Heart right ventricle (tissue), 16 donors: Measurements from ENCODE around the gene GTPBP6. TPM values are rescaled to one million over a fixed set of nuclear protein-coding genes. Genes with fewer than 3 reads are reported as not detected.

Experiments used
- ATAC-seq, 8 donors: fragments of 200-7000 bp; cut with Tn5 transposase; one replicate each; pipeline ENCODE4 v1.9.1; 2020; ENCODE audit warnings: mild to moderate bottlenecking in 8 of 8, moderate library complexity in 8 of 8, moderate number of reproducible peaks in 1 of 8
- DNase-seq, 2 donors: peaks; one replicate each; pipeline ENCODE4 v3.0.0-alpha.2; 2020
- H3K27ac ChIP-seq, 10 donors: fragments of 200-600 bp; sonication (generic) in 2 of 10; one replicate each; pipeline versions ENCODE4 v1.5.0 to v1.8.0; 2020 to 2022; ENCODE audit warnings: mild to moderate bottlenecking in 3 of 10
- H3K27me3 ChIP-seq, 7 donors: fragments of 200-600 bp; one replicate each; pipeline ENCODE4 v1.8.0; 2021 to 2022; ENCODE audit warnings: mild to moderate bottlenecking in 2 of 7
- H3K36me3 ChIP-seq, 9 donors: fragments of 200-600 bp; sonication (generic) in 1 of 9; one replicate each; pipeline versions ENCODE4 v1.5.0 to v1.8.0; 2020 to 2022; ENCODE audit warnings: mild to moderate bottlenecking in 2 of 9
- H3K4me1 ChIP-seq, 9 donors: fragments of 200-600 bp; sonication (generic) in 1 of 9; one replicate each; pipeline versions ENCODE4 v1.5.0 to v1.8.0; 2020 to 2022; ENCODE audit warnings: mild to moderate bottlenecking in 4 of 9
- H3K4me3 ChIP-seq, 10 donors: fragments of 200-600 bp; sonication (generic) in 2 of 10; one replicate each; pipeline versions ENCODE4 v1.5.0 to v1.8.0; 2020 to 2022; ENCODE audit warnings: mild to moderate bottlenecking in 7 of 10, moderate library complexity in 2 of 10
- H3K9me3 ChIP-seq, 11 donors: fragments of 200-600 bp in 10 of 11; sonication (generic) in 2 of 11; one replicate each; pipeline versions ENCODE4 v1.5.0 to v1.8.0; 2013 to 2022; ENCODE audit warnings: mild to moderate bottlenecking in 2 of 11, control low read depth in 1 of 11, moderate library complexity in 1 of 11
- CTCF ChIP-seq, 9 donors: fragments of 200-600 bp; sonication (generic) in 2 of 9; IDR thresholded peaks; one replicate each; pipeline versions ENCODE4 v1.5.0 to v1.8.0; 2021 to 2022; ENCODE audit warnings: antibody characterized with exemption in 9 of 9, mild to moderate bottlenecking in 5 of 9, moderate library complexity in 1 of 9
- WGBS, 2 donors: extraction: QIAGEN DNeasy Blood & Tissue Kit; methylation state at CpG; one replicate each; pipeline ENCODE4 v1.1.7; 2013; ENCODE audit warnings: inconsistent platforms in 1 of 2; 5-methylcytosine and 5-hydroxymethylcytosine counted together
- intact Hi-C, 10 donors: fragments of 100-400 bp; cut with DNase I; formaldehyde crosslinking; loops; one replicate each; pipeline versions ENCODE4 v1.11.1 to v1.14.2; 2022
- polyA plus RNA-seq, 2 donors: library from polyadenylated mRNA; stranded (reverse); fragments of 200-250 nt; gene quantifications; one replicate each; pipeline ENCODE4 v1.2.3, GENCODE V29; 2013
- total RNA-seq, 10 donors: library from RNA; stranded (reverse); fragmentation: NEBNext Ultra II Directional in 3 of 10; extraction: Animal tissue kit (Norgen Biotek cat#: 25700) in 3 of 10; gene quantifications; one replicate each; pipeline versions ENCODE4 v1.2.1 to v1.2.4, GENCODE V29; 2021 to 2023
- donor health status: Arrhythmogenic right ventricular cardiomyopathy.
- donor health status: ischemic (EF 13 %, LVEDD 7.1; RV severe dilation, severe dysfunction).
- donor health status: healthy with polysubstance abuse.
- donor health status: DM: no; HTN: yes; CAD: no.
- donor health status: DM: no; HTN: no; CAD: no.
- donor health status: ischemic (EF 25% LVEDD 6.9; RV normal size, moderate dysfunction).
- donor health status: ischemic (EF 25% LVEDD 5.7; RV mildly dilated, moderate dysfunction).
- donor health status: healthy.
- donor health status: DM: yes; HTN: yes; CAD: no.
- donor health status: Ischemic cardiomyopathy.
- donor health status: ischemic (EF 35%, LVEDD 5.7; RV mildly dilated, moderate dysfunction).
- donor health status: nonischemic (EF 11% LVEDD 7.7; RV severe dilation, severe dysfunction).
- donor health status: DM: yes; HTN: yes; CAD: no.
- donor health status: PGD.
- donor health status: ischemic (EF 29% LVEDD 5.4; RV normal size, mild dysfunction).
- donor health status: nonischemic (EF 23%, LVEDD 6.1; RV moderate dilation, normal function).

The GTPBP6 gene
- total and polyA plus RNA-seq, 12 donors = 29.8 to 103 (median 46.3) TPM

GRCh38 chrX:356385-357034, 37.9 kb upstream of the GTPBP6 start:
- no peaks in the 10 kb centered on the region for H3K27me3 ChIP-seq
- WGBS, 2 donors = 91 to 93% methylated on average over 17 of the region's 17 CpGs
- peaks cover 0 to 33% (median 10%) of the 10 kb centered on the region in 11 donors for H3K9me3 ChIP-seq
- ATAC-seq (no peak), DNase-seq (no peak)
- no peak overlapping the region for H3K4me3 ChIP-seq
- no peak for TF ChIP-seq CTCF (IDR thresholded peaks at IDR 0.05)
- H3K27ac ChIP-seq = peak overlapping the region in 1 of 10 donors; percentile 72
- peaks cover 0 to 11% (median 0%) of the 10 kb centered on the region in 9 donors for H3K4me1 ChIP-seq
- peaks cover 0 to 40% (median 22%) of the 10 kb centered on the region in 9 donors for H3K36me3 ChIP-seq
- intact Hi-C loops = no loop called here

- Histone ChIP-seq H3K4me3 (no peak overlapping the region), H3K27ac (no peak overlapping the region), H3K9me3 (peaks cover 0 to 23% (median 8%) of the 10 kb centered on the region in 11 donors), H3K27me3 (no peaks in the 10 kb centered on the region), H3K36me3 (peaks cover 0 to 30% (median 12%) of the 10 kb centered on the region in 9 donors), H3K4me1 (peaks cover 0 to 11% (median 0%) of the 10 kb centered on the region in 9 donors)
- DNase-seq (no peak), ATAC-seq (no peak)
- WGBS, 2 donors = 93 to 94% methylated on average over 35 of the region's 35 CpGs
- intact Hi-C loops = no loop called here
- no peak for TF ChIP-seq CTCF (IDR thresholded peaks at IDR 0.05)
Observed at GRCh38 chrX:355329-356050, 36.9 kb upstream of the GTPBP6 start.

- Histone ChIP-seq H3K4me3 (no peak overlapping the region), H3K27ac (no peak overlapping the region), H3K27me3 (no peaks in the 10 kb centered on the region), H3K4me1 (peaks cover 0 to 11% (median 4%) of the 10 kb centered on the region in 9 donors), H3K36me3 (peaks cover 0 to 20% (median 0%) of the 10 kb centered on the region in 9 donors), H3K9me3 (peaks cover 0 to 8% (median 0%) of the 10 kb centered on the region in 11 donors)
- intact Hi-C loops = no loop called here
- DNase-seq (no peak), ATAC-seq (no peak)
- 95 to 97% methylated on average over 39 of the region's 39 CpGs for WGBS, 2 donors
- TF ChIP-seq CTCF (IDR thresholded peaks at IDR 0.05) = no peak
Observed at GRCh38 chrX:353566-354535, 35.3 kb upstream of the GTPBP6 start.
